Fibroblast of skin of back (primary cell): ENCODE measurements around the gene POLL.
"Not testable (repeated sequence)": the region's sequence is repeated elsewhere in the genome, so short reads cannot be mapped to it uniquely, and the experiment has no call there.

Experiments used
- DNase-seq: peaks from one replicate; pipeline ENCODE4 v3.0.0-alpha.2; 2013

Gene POLL

GRCh38 chr10:101611096-101611905, 23.2 kb upstream of the POLL start:
- no peak for DNase-seq

GRCh38 chr10:101609481-101609880, 21.4 kb upstream of the POLL start:
- DNase-seq = peak; percentile 85

- DNase-seq = no peak
These were observed 19.1 kb upstream of the POLL start for GRCh38 chr10:101607124-101607523.

DNA sequence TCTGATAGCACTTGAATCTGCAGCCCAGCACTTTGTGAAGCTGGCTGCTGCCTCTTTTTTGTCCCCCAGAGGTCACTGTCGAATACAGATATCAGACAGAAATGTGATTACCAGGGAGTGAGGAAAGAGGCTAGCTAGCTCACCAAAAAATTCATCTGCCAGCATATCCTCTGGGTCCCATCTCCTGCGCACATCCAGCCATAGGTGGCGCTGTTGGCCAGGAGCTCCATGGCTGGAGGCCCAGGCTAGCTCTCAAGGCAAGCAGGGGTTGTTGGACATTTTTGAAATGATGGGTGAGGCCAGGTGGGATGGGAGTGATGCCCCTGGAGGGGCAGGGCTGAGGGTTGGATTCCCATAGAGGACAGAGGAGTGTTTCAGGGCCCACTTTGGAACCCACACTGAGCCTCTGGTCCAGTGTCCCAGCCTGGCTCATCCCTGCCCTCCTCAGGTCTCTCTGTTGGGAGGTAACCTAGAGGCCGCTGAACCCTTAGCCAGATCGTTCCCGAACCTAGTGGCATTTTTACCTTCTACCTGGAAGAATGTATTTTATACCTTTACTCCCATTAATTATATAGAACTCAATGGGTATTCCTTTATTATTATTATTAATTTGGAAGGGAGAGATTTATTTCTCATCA, 14.8 kb upstream of the POLL start:
- DNase-seq = peak; percentile 73

- no peak for DNase-seq
These were observed 13.5 kb upstream of the POLL start for GRCh38 chr10:101601541-101601940.

DNA sequence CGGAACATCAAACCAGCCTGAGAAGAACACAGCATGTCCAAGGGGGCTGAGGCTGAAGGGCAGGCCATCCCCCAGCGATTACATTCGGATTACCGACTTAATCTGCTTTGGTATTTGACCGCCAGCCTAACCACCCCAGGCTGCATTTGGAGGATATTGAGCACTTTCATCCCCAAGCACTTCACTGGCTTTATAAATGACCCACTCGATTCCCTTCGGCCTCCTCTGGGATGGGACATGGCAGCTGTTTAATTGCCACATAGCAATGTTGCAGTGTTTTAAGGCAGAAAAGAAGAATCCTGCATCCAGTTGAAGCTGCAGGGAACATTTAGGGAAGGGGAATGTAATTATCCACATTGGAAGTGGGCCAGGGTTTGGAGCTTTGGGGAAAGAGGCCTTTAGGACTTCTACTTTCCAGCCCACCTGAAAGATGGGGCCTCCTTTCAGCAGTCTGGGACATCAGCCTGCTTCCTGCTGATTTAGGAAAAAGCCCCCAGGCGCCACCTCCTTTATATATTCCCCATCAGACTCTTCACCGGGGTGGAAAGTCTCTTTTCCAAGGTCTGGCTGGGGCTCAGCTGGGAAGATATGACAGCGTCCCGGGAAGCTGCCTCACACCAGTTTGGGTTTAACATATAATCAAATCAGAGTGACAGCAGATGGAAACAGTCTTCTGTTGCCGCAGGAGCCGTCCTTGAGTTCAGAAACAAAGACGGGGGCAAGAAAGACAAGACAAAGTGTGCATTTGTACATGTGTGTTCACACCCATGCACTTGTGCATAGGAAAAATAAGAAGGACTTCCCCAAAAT, 9.2 kb upstream of the POLL start:
- DNase-seq = no peak

GRCh38 chr10:101595591-101596433, 7.8 kb upstream of the POLL start:
- no peak for DNase-seq

DNA sequence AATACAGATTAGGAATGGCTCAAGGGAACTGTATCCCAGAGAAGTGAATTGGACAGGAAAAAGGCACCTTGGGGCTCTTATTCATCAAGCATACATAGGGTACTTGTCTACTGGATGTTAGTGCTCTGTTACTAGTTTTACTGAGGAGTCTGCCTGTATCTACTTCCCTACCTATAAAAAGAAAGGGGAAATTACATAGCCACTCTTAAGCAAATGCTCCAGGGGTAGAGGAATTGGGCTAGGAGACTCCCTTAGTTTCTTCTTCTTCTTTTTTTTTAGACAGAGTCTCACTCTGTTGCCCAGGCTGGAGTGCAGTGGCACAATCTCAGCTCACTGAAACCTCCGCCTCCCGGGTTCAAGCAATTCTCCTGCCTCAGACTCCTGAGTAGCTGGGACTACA, 5.3 kb upstream of the POLL start:
- DNase-seq = not testable (repeated sequence)

- DNase-seq = peak; percentile 45
These were observed 822 bp upstream of the POLL start for GRCh38 chr10:101588879-101589278.

- no peak for DNase-seq
These were observed 2.2 kb downstream of the POLL start for GRCh38 chr10:101585841-101586240.

GRCh38 chr10:101580486-101581399, 7.3 kb downstream of the POLL start:
- DNase-seq = no peak

DNA sequence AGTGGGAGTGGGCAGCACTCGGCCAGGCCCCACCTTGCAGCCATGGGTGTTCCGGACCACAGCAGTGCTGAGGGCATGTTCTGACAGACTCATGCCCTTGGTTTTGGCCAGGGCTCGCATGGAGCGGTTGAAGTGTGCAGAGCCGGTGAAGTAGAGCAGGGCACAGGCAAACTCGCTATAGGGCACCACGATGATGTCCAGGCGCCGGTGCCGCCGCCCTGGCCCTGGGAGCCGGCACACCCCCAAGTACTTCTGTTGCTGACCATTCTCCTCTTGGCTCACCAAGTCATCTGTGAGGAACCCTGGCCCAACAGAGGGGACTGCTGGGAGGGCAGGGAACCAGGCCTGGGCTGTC, 8.6 kb downstream of the POLL start:
- DNase-seq = no peak

- DNase-seq = no peak
These were observed 9.1 kb downstream of the POLL start for GRCh38 chr10:101578803-101579515.

- no peak for DNase-seq
These were observed 9.9 kb downstream of the POLL start for GRCh38 chr10:101578192-101578591.

DNA sequence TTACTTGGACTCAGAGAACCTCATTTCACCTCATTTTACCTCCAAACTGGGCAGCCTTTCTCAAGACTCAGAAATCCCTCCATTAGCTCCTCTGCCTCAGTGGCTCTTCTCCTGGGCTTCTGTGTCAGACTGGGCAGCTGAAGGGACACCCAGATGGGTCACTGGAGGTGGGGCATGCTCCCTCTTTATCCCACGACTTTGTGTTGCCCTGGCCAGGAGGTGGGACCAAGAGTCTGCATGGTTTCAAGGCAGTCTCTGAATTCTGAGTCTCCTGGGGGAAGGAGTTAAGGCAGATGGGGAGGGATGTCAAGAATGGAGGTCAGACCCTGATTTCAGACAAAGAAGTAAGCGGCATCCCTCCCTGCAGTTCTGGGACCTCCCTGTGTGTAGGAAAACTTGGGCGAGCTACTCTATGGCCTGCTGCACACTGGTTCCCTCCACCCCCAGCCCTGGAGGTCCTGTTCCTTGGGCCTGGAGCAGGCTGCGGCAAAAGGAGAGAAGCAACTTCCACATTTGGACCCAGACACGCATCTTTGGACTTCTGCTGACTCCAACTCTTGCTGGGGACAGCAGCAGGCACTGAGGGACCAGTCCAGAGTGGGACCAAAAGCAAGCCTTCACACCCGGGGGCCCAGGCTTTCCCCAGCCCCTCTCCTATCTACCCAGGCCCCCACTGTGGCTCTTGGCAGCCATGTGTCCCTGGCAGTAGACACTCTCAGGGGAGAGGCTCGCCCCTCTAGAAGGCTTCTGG, 10.8 kb downstream of the POLL start:
- DNase-seq = no peak

- no peak for DNase-seq
These were observed 11.7 kb downstream of the POLL start for GRCh38 chr10:101576211-101576863.

DNA sequence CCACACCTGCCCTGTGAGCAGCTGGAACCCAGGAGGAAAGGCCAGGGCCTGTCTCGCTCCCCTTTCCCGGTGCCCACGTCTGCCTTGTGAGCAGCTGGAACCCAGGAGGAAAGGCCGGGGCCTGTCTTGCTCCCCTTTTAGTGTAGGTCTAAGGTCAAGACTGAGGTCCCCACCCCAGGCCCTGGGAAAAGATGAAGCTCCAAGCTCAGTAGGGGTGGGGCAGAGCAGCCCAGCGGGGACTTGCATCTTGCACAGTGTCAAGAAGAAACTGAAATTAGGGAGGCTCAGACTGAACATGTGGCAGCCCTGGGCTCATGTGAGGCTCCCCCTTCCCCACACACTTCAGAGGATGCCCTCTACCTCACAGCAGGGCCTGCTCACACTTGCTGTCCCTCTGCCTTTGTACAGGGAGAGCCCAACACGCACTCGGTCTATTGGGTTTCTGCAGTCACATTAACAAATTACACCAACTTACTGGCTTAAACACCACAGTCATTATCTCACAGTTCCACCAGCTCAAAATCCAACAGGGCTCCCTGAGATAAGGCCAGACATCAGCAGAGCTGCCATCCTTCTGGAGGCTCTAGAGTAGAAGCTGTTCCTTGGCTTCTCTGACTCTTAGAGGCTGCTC, 12.4 kb downstream of the POLL start:
- DNase-seq = no peak

DNA sequence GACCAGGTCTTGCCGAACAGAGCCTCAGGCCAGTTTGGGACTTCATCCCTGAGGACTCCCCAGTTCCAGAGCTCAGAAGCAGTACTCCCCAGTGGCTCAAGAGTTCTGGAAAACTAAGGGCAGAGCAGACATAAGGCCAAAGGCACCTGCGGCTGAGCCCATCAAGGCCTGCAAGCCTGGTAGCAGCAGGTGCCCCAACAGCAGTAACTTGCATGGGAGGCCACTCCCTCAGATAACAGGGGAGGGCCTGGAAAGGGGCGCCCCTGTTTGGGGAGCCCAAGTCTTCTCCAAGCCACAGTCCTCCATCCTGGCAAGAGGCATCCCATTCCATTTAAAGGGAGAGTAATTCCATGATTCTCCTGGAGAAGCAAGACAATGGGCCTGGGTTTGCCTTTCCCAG, 13.0 kb downstream of the POLL start:
- no peak for DNase-seq
